HL-60/S4 (cell line): ENCODE data around the gene CALD1.

ENCODE experiments used
- in situ Hi-C: fragments of 300-500 bp; cut with MboI; formaldehyde crosslinking; loops from 2 replicates; pipeline ENCODE4 v1.14.3; 2022; ENCODE audit warnings: low sequenced_read_pairs

CALD1 gene

GRCh38 chr7:134758981-134759380, 20.5 kb upstream of the CALD1 start:
- in situ Hi-C loops, result no loop called here

- in situ Hi-C loops, result no loop called here
These were observed 18.2 kb upstream of the CALD1 start for GRCh38 chr7:134761266-134761665.

DNA sequence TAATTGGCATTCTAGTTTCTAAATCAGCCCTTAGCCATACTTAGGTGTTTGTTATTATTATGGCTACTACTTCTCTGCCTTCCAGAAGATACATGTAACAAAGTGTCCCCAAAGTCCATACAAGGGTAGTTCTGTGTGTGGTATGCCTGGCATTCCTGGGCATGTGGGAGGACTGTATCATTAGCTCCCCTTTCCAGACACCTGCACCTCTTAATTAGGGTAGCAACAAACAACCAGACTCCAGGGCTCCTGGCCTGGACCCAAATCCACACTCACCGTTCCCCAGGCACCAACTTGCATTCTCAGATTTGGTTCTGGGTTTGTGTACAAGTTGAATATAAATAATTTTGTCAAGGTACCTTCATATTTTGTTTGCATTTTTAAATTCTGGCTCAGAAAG, 15.5 kb upstream of the CALD1 start:
- in situ Hi-C loops, result no loop called here

- in situ Hi-C loops, result no loop called here
These were observed 15.1 kb upstream of the CALD1 start for GRCh38 chr7:134764365-134764764.

GRCh38 chr7:134766779-134767519, 12.5 kb upstream of the CALD1 start:
- in situ Hi-C loops, result no loop called here

DNA sequence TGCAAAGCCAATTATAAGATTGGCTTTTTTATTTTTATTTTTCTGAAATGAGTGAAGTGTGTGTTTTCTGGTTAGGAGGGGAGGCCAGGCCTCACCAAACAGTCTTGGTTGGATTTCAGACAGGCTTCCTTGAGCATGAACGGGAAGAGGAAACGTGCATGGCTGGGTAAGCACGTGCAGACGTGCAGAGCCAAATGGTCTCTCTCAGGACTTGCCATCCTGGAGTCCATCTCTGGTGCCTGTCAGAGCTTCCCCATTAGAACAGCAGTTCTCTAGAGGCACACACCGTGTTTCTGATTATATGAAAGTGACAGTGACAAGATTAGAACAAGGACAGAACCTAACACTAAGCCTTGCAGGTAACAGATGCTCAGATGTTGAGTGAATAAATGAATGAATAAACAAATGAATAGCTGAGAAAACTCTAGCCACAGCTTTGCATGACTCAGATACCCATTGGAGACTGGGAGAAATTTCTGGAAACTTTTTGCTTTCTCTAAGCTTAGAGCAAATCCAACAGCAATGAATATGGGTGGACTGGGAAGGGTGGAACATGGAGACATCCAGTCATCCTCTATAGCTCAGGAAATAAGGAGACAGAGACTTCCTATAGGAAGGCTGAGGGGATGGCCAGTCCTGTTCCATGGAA, 11.8 kb upstream of the CALD1 start:
- in situ Hi-C loops, result no loop called here

GRCh38 chr7:134768243-134768642, 11.2 kb upstream of the CALD1 start:
- in situ Hi-C loops, result no loop called here

- in situ Hi-C loops, result no loop called here
These were observed 8.8 kb upstream of the CALD1 start for GRCh38 chr7:134770676-134771075.

DNA sequence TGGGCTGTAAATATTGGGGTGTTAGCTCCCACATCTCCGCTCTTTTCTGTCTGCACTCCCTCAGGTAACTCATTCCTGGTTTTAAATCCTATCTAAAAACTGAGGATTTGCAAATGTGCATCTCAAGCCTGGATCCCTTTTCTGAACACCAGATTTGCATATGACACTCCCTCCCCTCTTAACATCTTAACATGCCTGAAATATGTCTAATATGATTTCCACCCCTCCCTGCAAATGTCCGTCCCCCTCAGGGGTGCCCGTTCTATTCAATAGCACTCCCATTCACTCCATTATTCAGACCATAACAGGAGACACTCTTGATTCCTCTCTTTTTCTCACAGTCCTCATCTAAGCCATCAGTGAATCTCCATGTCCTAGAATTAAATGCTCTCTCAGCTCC, 8.3 kb upstream of the CALD1 start:
- in situ Hi-C loops, result no loop called here

DNA sequence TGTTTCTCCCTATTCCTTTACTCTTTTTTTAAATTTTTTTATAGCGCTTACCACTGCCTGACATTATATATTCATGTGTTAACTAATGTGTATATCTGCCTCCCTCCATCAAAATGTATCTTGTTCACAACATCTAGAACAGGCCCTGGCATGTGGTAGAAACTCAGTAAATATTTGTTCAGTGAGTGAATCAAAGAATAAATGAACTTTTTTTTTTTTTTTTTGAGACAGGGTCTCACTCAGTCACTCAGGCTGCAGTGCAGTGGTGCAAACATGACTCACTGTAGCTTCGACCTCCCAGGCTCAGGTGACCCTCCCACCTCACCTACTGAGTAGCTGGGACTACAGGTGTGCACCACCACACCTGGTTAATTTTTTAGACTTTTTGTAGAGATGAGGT, 7.5 kb upstream of the CALD1 start:
- in situ Hi-C loops, result no loop called here

GRCh38 chr7:134772401-134772800, 7.0 kb upstream of the CALD1 start:
- in situ Hi-C loops, result no loop called here

GRCh38 chr7:134773164-134773563, 6.3 kb upstream of the CALD1 start:
- in situ Hi-C loops, result no loop called here

DNA sequence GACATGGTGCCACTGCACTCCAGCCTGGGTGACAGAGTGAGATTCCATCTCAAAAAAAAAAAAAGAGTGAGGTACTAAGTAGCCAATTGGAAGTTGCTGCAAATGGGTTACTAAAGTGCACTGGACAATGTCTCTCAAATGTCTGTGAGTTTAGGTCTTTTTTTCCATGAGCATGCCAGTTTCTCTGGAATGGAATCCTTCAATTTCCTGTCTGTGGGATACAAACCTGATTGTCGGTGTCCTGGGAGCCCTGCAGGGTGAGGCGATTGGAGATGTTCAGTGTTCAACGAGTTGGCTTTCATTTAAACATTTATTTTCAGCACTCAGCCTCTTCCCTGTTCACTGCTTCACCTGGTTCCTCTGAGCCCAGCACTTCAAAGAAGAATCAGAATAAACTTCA, 5.3 kb upstream of the CALD1 start:
- in situ Hi-C loops, result no loop called here

DNA sequence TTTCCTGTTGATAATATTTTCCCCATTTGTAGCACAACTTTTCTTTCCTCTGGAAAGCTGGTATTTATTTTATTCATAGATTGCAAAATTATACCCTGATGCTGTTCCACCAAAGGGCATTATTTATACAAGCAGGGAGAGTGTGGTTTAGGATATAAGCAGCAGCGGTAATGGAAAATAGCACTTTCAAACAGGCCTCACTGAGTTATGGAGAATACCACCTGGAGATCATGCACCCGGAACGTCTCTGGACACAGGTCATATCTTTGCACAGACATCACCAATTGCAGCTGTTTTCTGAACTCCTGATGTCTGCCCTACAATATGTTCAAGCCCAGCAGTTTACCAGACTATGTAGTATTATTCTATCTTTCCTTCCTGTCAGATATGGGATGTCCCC, 2.0 kb upstream of the CALD1 start:
- in situ Hi-C loops, result no loop called here

- in situ Hi-C loops, result no loop called here
These were observed 1.4 kb upstream of the CALD1 start for GRCh38 chr7:134777908-134778580.

DNA sequence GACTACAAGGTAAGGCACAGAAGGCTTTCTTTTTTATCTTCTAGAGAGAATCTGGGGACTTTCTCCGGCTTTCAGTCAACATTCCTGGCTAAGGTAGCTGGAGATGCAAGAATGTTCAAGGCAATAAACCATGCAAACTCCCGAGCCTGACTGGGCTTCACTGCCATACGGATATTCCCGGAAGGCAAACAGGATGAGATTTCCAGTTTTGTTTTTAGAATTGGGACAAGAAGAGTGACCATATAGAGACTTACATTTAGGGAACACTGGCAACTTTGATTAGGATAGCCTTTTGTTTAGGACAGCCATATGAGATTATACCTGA, 269 bp downstream of the CALD1 start:
- in situ Hi-C loops, result no loop called here

GRCh38 chr7:134780166-134780828, 863 bp downstream of the CALD1 start:
- in situ Hi-C loops, result no loop called here

DNA sequence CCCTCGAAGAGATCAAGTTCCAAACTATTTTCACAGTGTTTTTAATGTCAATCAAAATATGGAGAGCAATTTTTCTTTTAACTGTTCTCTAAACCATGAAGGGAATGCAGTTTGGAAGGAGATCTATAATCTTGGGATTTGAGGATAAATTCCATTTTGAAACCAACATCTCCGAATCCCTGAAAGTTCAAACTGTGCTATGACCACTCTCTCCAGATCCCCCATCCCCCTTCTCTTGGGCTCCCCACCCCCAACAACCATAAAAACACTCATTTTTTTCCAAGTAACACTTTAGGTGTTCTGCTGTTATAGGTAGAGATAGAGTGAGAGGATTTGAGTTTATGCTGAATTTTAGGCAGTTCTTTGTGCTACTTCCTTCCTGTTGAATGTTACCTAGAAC, 1.7 kb downstream of the CALD1 start:
- in situ Hi-C loops, result no loop called here

- in situ Hi-C loops, result no loop called here
These were observed 2.7 kb downstream of the CALD1 start for GRCh38 chr7:134782121-134782623.

DNA sequence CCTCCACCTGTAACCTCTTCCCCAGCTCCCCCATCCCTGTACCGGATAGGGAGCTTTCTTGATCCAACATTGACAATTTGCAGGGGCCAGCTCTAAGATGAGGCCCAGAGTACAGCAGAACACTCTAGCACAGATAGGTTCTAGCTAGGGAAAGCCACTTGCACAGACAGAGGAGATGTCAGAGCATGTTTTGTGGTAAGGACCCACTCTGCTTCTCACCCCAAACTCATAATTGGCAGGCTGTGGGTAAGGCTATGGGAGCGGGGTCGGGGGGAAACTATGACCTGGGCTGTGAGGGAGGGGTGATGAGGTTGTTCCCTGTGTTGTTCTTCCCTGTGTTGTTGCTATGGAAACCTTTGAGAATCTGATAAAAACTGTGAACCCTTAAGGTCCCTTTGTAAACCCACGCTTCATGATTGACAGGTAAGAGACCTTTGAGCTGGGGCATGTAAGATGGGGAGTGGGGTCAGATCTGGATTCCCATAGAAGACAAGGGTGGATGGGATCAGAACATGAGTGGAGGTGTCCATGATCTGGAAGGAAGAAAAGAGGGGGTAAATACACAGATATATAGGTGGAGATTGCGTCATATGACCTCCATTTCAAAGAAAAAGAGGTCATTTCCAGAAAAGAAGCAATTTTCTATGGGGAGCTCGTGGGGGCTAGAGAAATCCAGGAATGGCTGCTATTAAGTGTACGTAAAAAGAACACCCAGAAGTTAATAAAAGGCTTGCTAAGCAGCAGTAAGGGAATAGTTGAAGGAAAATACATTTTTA, 4.0 kb downstream of the CALD1 start:
- in situ Hi-C loops, result no loop called here
